AG04450 (cell line): ENCODE data around the gene ZNF493. TPM values are rescaled to one million over a fixed set of nuclear protein-coding genes. Genes with fewer than 3 reads are reported as not detected.

ENCODE experiments used
- CTCF ChIA-PET: fragments of 300-600, 350-600 bp; formaldehyde crosslinking; extraction: SDS; loops from one replicate; lab custom pipeline; 2022; ENCODE audit warnings: antibody characterized with exemption, inconsistent platforms; lab: Charles Lee
- POLR2A ChIA-PET: fragments of 350-600 bp; formaldehyde crosslinking; extraction: SDS; loops from one replicate; lab custom pipeline; 2021; ENCODE audit warnings: antibody characterized with exemption, inconsistent platforms; lab: Yijun Ruan, JAX
- DNase-seq: peaks from one replicate; pipeline ENCODE4 v3.0.0-alpha.2; 2011; ENCODE audit warnings: low read depth, low spot score
- H3K27ac ChIP-seq: one replicate; pipeline ENCODE4 v1.5.1; 2012; ENCODE audit warnings: low read depth, low read length, control low read depth
- H3K27me3 ChIP-seq: one replicate; pipeline ENCODE4 v1.6.0; 2012; ENCODE audit warnings: low read length; ENCODE audit not compliant: control insufficient read depth, insufficient read depth
- H3K4me3 ChIP-seq: 2 replicates; pipeline ENCODE4 v1.5.1; 2011; ENCODE audit warnings: mild to moderate bottlenecking, low read depth, low read length, control low read depth
- H3K9me3 ChIP-seq: 2 replicates; pipeline ENCODE4 v1.5.1; 2012; ENCODE audit warnings: low read length; ENCODE audit not compliant: control insufficient read depth, insufficient read depth
- CTCF ChIP-seq: IDR thresholded peaks from 2 replicates; pipeline ENCODE4 v1.5.1; 2011; ENCODE audit warnings: low read depth, low read length, control low read depth, inconsistent platforms
- polyA plus RNA-seq: library from polyadenylated mRNA; depleted of rRNA; stranded (reverse); fragments of >200 nt; gene quantifications from 2 replicates; pipeline ENCODE4 v1.2.3, GENCODE V29; 2011; rRNA removed

ZNF493 gene
- polyA plus RNA-seq, 1 experiment: 6.4 TPM

DNA sequence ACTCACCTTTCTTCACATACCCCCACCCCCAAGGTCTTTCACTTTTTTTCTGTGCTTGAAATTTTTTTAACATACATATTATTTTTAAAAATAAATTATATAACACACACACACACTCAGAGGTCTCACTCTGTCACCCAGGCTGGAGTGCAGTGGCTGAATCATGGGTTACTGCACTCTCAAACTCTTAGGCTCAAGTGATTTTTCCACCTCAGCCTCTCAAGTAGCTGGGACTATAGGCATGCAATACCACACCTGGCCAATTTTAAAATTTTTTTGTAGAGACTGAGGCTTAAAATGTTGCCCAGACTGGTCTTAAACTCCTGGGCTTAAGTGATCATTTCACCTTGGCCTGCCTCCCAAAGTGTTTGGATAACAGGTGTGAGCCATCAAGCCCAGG lies 75.6 kb downstream of the ZNF493 start:
- TF ChIP-seq CTCF: no peak
- DNase-seq: no peak
- Histone ChIP-seq H3K27me3 (no peaks in the 10 kb centered on the region), H3K4me3 (no peak overlapping the region), H3K27ac (no peak overlapping the region), H3K9me3 (peaks cover 55% of the 10 kb centered on the region)
- POLR2A ChIA-PET: no interaction called here
- CTCF ChIA-PET: no interaction called here

- H3K4me3 ChIP-seq: peak overlapping the region; percentile 53
- TF ChIP-seq CTCF: no peak
- POLR2A ChIA-PET: no interaction called here
- H3K9me3 ChIP-seq: peaks cover 36% of the 10 kb centered on the region
- peak; percentile 2 for DNase-seq
- H3K27me3 ChIP-seq: no peaks in the 10 kb centered on the region
- H3K27ac ChIP-seq: no peak overlapping the region
- CTCF ChIA-PET: no interaction called here
Measured at GRCh38 chr19:21474671-21475181, 77.8 kb downstream of the ZNF493 start.

Other genes starting within 250 kb of the ZNF493 start
- gene ZNF708, start 67.7 kb upstream of the ZNF493 start, polyA plus RNA-seq: 3.1 and 4.4 TPM in 2 replicates
- 5.3 and 8.2 TPM in 2 replicates for gene ZNF738, start 38.1 kb upstream of the ZNF493 start, polyA plus RNA-seq
- 5.4 and 6.8 TPM in 2 replicates for gene ZNF429, start 108.5 kb downstream of the ZNF493 start, polyA plus RNA-seq